ENCODE results near the gene SPC24.
"Not testable (repeated sequence)": the region's sequence is repeated elsewhere in the genome, so short reads cannot be mapped to it uniquely, and the experiment has no call there.

SPC24 gene

DNA sequence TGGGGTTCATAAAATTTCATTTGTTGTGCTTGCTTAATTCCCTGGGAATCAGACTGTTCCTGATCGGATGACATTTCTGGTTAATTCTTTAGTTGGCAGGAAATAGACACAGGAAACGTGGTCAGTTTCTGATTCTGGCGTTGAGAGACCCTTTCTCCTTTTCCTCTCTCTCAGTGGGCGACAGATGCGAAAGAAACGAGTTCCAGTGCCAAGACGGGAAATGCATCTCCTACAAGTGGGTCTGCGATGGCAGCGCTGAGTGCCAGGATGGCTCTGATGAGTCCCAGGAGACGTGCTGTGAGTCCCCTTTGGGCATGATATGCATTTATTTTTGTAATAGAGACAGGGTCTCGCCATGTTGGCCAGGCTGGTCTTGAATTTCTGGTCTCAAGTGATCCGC, 55.5 kb downstream of the SPC24 start:
- no peak for DNase-seq (ENCODE audit: low read depth, low spot score)
- ChIA-PET POLR2A (no interaction called here), CTCF (interaction anchor here (1.6 to 3.2 kb wide), 2 partner anchors 26 to 64 kb away, joined by 5 to 18 read pairs; no protein-coding TSS in a partner anchor)
- no peak overlapping the region for H3K4me3 ChIP-seq (ENCODE audit: low read depth, low read length)
- TF ChIP-seq, protein P1, sequence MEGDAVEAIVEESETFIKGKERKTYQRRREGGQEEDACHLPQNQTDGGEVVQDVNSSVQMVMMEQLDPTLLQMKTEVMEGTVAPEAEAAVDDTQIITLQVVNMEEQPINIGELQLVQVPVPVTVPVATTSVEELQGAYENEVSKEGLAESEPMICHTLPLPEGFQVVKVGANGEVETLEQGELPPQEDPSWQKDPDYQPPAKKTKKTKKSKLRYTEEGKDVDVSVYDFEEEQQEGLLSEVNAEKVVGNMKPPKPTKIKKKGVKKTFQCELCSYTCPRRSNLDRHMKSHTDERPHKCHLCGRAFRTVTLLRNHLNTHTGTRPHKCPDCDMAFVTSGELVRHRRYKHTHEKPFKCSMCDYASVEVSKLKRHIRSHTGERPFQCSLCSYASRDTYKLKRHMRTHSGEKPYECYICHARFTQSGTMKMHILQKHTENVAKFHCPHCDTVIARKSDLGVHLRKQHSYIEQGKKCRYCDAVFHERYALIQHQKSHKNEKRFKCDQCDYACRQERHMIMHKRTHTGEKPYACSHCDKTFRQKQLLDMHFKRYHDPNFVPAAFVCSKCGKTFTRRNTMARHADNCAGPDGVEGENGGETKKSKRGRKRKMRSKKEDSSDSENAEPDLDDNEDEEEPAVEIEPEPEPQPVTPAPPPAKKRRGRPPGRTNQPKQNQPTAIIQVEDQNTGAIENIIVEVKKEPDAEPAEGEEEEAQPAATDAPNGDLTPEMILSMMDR (IDR thresholded peaks at IDR 0.05; ENCODE audit: insufficient read depth, low read length, missing control alignments) = no peak

DNA sequence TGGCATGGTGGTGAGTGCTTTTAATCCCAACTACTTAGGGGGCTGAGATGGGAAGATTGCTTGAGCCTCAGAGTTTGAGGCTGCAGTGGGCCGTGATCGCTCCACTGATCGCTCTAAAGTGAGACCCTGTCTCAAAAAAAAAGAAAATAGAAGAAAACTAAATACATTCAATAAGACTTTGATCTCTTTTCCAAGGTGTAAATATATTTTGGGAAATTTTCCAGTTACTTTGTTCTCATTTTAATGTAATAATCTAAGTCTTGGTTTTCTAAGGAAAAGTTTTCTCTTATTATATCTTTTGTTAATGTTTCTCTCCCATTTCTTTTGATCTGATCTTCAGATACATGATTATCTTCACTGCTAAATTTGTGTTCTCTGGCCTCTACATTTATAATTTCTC, 56.7 kb downstream of the SPC24 start:
- TF ChIP-seq, protein P1 (IDR thresholded peaks at IDR 0.05; ENCODE audit: insufficient read depth, low read length, missing control alignments) = no peak
- no peak overlapping the region for H3K4me3 ChIP-seq (ENCODE audit: low read depth, low read length)
- CTCF ChIA-PET = interaction anchor here (3.0 to 3.2 kb wide), 2 partner anchors 26 to 28 kb away, joined by 16 to 18 read pairs; no protein-coding TSS in a partner anchor
- DNase-seq (ENCODE audit: low read depth, low spot score) = no peak
- POLR2A ChIA-PET = no interaction called here

DNA sequence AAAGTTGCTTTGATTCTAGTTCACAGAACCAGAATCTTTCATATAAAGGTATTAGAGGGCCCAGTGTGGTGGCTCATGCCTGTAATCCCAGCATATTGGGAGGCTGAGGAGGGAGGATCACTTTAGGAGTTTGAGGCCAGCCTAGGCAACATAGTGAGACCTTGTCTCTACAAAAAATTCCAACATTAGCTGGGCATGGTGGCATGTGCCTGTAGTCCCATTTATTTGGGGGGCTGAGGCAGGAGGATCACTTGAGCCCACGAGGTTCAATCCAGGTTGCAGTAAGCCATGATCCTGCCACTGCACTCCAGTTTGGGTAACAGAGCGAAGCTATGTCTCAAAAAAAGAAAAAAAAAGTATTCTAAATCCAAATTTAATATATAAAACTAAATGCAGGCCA, 57.3 kb downstream of the SPC24 start:
- TF ChIP-seq, protein P1 (IDR thresholded peaks at IDR 0.05; ENCODE audit: insufficient read depth, low read length, missing control alignments) = no peak
- no peak for DNase-seq (ENCODE audit: low read depth, low spot score)
- ChIA-PET CTCF (interaction anchor here (3.0 kb wide), 1 partner anchor 27 kb away, joined by 16 read pairs; no protein-coding TSS in a partner anchor), POLR2A (no interaction called here)
- H3K4me3 ChIP-seq (ENCODE audit: low read depth, low read length) = no peak overlapping the region

DNA sequence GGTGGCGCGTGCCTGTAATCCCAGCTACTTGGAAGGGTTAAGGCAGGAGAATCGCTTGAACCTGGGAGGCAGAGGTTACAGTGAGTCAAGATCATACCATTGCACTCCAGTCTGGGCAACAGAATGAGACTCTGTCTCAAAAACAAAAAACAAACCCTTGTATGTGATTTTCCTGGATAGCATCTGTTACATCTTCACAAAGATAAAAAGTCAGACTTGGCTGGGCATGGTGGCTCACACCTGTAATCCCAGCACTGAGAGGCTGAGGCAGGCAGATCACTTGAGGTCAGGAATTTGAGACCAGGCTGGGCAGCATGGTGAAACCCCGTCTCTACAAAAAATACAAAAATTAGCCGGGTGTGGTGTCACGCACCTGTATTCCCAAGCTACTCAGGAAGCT, 58.2 kb downstream of the SPC24 start:
- POLR2A ChIA-PET; H3K4me3 ChIP-seq (ENCODE audit: low read depth, low read length); DNase-seq (ENCODE audit: low read depth, low spot score): not testable (repeated sequence)
- CTCF ChIA-PET = interaction anchor here (3.0 kb wide), 1 partner anchor 28 kb away, joined by 16 read pairs; no protein-coding TSS in a partner anchor

DNA sequence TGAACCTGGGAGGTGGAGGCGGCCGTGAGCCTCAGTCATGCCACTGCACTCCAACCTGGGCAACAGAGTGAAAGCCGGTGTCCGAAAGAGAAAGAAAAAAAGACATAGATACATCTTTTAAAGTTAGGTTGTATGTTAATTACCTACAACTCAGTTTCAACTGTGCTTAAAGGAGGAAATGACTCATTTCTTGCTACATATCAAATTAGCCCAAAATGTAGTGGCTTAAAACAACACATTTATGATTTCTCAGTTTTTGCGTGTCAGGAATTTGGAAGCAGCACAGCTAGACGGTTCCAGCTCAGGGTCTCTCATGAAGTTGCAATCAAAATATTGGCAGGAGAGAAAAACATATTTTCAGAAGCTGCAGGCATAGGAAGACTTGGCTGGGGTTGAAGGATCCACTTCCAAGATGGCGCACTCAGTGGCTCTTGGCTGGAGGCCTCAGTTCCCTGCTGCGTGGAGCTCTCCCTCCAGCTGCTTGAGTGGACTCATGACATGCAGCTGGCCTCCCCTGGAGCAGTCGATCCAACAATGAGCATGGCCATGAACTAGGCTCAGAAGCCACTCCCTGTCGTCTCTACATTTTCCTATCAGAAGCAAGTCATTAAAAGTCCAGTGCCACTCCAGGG, 59.3 kb downstream of the SPC24 start:
- ChIA-PET POLR2A (no interaction called here), CTCF (interaction anchor here (1.1 to 3.0 kb wide), 5 partner anchors 29 to 161 kb away, joined by 3 to 16 read pairs (median 7); no protein-coding TSS in a partner anchor)
- no peak overlapping the region for H3K4me3 ChIP-seq (ENCODE audit: low read depth, low read length)
- TF ChIP-seq, protein P1 (IDR thresholded peaks at IDR 0.05; ENCODE audit: insufficient read depth, low read length, missing control alignments) = no peak
- DNase-seq (ENCODE audit: low read depth, low spot score) = no peak
